Tibial nerve (tissue), 4 donors: ENCODE measurements around the gene DCP1B.

ENCODE experiments used
- EP300 ChIP-seq, 2 donors: sonication (generic); formaldehyde crosslinking; IDR thresholded peaks; one replicate each; pipeline ENCODE4 v1.6.1; 2017; ENCODE audit warnings: antibody characterized with exemption in 2 of 2, mild to moderate bottlenecking in 1 of 2
- POLR2A ChIP-seq, 2 donors: fragments of 450-650 bp; IDR thresholded peaks; one replicate each; pipeline ENCODE4 v1.6.1; 2017; ENCODE audit warnings: antibody characterized with exemption in 2 of 2, mild to moderate bottlenecking in 2 of 2, moderate library complexity in 2 of 2
- TF ChIP-seq, protein P1 (sequence below), 5 experiments: fragments of 200-600 bp in 3 of 5; fragments of 450-650 bp in 2 of 5; sonication (generic) in 3 of 5; IDR thresholded peaks; one replicate each; pipeline ENCODE4 v1.5.1; 2016 to 2019; ENCODE audit warnings: antibody characterized with exemption in 5 of 5, mild to moderate bottlenecking in 3 of 5, moderate library complexity in 2 of 5

DNA sequence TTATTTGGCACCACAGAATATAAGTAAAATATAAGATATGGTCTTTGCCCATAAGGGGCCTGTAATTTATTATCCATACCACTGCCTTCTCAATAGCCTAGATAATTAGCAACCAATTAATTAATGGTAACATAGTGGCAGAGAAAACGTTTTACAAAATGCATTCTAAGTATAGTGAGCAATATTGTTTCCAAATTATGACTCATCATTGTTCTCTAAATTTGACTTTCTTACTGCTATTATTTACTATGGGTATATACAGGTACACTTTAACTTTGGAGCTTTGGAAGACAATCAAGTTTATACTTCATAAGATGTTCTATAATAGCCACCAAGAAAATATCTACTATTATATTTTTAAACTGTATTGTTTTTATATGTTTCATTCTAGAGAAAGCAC, 26.7 kb downstream of the DCP1B start:
- TF ChIP-seq, protein P1, sequence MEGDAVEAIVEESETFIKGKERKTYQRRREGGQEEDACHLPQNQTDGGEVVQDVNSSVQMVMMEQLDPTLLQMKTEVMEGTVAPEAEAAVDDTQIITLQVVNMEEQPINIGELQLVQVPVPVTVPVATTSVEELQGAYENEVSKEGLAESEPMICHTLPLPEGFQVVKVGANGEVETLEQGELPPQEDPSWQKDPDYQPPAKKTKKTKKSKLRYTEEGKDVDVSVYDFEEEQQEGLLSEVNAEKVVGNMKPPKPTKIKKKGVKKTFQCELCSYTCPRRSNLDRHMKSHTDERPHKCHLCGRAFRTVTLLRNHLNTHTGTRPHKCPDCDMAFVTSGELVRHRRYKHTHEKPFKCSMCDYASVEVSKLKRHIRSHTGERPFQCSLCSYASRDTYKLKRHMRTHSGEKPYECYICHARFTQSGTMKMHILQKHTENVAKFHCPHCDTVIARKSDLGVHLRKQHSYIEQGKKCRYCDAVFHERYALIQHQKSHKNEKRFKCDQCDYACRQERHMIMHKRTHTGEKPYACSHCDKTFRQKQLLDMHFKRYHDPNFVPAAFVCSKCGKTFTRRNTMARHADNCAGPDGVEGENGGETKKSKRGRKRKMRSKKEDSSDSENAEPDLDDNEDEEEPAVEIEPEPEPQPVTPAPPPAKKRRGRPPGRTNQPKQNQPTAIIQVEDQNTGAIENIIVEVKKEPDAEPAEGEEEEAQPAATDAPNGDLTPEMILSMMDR (IDR thresholded peaks at IDR 0.05), result no peak
- no peak for TF ChIP-seq EP300 (IDR thresholded peaks at IDR 0.05)
- no peak for TF ChIP-seq POLR2A (IDR thresholded peaks at IDR 0.05)
